Transverse colon (tissue), 3 donors: ENCODE measurements around the gene DNAI1.

Experiments
- EP300 ChIP-seq: sonication (generic); formaldehyde crosslinking; IDR thresholded peaks from one replicate; pipeline ENCODE4 v1.6.1; 2017; ENCODE audit warnings: antibody characterized with exemption, low read depth
- TF ChIP-seq, protein P1 (sequence below), 5 experiments: fragments of 200-600 bp in 3 of 5; fragments of 450-650 bp in 2 of 5; sonication (generic) in 3 of 5; IDR thresholded peaks; 1 replicate in 2 of 5; 2 replicates in 3 of 5; pipeline ENCODE4 v1.5.1; 2016 to 2017; ENCODE audit warnings: antibody characterized with exemption in 5 of 5, inconsistent platforms in 3 of 5, mild to moderate bottlenecking in 2 of 5, moderate library complexity in 1 of 5

DNA sequence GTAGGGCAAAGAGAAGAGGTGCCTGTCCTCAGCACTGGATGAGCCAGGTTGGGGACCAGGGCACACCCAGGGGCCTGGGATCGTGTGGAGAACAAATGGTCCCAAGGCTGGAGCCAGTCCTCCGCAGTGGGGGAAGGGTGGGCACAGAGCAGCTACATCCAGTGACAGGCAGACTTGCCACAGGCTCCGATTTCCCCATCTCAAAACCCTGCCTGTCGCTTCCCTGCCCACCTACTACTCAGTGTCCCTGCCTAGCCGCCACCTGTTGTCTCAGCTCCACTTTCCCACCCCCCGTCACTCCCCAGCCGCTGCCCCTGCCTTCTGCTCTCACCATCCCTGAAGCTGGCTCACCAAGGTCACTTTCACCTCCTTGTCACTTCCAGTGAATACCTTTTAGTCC lies 78.1 kb downstream of the DNAI1 start:
- TF ChIP-seq, protein P1, sequence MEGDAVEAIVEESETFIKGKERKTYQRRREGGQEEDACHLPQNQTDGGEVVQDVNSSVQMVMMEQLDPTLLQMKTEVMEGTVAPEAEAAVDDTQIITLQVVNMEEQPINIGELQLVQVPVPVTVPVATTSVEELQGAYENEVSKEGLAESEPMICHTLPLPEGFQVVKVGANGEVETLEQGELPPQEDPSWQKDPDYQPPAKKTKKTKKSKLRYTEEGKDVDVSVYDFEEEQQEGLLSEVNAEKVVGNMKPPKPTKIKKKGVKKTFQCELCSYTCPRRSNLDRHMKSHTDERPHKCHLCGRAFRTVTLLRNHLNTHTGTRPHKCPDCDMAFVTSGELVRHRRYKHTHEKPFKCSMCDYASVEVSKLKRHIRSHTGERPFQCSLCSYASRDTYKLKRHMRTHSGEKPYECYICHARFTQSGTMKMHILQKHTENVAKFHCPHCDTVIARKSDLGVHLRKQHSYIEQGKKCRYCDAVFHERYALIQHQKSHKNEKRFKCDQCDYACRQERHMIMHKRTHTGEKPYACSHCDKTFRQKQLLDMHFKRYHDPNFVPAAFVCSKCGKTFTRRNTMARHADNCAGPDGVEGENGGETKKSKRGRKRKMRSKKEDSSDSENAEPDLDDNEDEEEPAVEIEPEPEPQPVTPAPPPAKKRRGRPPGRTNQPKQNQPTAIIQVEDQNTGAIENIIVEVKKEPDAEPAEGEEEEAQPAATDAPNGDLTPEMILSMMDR (IDR thresholded peaks at IDR 0.05): no peak
- TF ChIP-seq EP300: no peak
